ENCODE results near the gene CSRP2. TPM values are rescaled to one million over a fixed set of nuclear protein-coding genes. Genes with fewer than 3 reads are reported as not detected.

Gene CSRP2
- total RNA-seq, 1 donor from 2014 or later = 25.5 TPM

DNA sequence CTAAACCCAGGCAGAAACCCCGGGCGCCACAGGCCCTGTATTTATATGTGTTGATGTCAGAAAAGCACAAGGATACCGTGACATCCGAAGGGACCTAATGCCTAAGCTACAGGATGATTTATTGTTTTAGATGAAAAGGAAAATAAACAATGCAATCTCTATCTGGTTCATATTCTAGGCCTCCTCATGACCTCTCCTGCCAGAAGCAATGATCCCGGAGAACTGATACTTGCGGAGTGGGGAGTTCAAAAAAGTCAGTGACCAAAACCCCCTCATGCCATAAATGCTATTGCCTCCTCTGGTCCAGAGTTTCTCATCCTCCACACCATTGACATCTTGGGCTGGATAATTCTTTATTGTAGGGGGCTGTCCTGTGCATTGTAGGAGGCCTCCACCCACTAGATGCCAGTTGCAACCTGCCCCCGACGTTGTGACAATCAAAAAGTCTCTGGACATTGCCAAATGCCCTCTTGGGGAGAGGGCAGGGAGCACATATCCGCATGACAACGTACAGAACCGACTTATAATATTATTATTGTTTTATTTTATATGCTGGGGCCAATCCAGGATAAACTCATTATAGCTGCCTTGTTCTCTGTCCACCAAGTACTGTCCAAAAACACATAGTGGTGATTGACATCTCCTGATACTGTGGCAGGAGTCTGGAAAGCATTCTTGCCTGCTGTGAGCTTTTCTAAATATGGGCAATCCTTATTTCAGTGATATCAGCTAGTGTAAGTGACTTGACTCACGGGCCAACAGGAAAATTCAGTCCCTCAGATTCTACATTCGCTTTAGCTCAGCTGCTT is 1.1 kb upstream of the CSRP2 start:
- TF ChIP-seq, protein P1, sequence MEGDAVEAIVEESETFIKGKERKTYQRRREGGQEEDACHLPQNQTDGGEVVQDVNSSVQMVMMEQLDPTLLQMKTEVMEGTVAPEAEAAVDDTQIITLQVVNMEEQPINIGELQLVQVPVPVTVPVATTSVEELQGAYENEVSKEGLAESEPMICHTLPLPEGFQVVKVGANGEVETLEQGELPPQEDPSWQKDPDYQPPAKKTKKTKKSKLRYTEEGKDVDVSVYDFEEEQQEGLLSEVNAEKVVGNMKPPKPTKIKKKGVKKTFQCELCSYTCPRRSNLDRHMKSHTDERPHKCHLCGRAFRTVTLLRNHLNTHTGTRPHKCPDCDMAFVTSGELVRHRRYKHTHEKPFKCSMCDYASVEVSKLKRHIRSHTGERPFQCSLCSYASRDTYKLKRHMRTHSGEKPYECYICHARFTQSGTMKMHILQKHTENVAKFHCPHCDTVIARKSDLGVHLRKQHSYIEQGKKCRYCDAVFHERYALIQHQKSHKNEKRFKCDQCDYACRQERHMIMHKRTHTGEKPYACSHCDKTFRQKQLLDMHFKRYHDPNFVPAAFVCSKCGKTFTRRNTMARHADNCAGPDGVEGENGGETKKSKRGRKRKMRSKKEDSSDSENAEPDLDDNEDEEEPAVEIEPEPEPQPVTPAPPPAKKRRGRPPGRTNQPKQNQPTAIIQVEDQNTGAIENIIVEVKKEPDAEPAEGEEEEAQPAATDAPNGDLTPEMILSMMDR (IDR thresholded peaks at IDR 0.05; ENCODE audit: insufficient read depth, low read length, severe bottlenecking) = no peak
- peak overlapping the region; percentile 60 for H3K4me3 ChIP-seq (ENCODE audit: low read depth, low read length)
- peak; percentile 3 for DNase-seq (ENCODE audit: low read depth)
- FAIRE-seq = no peak
- H3K27me3 ChIP-seq (ENCODE audit: control insufficient read depth, insufficient read depth, low read length) = no peaks in the 10 kb centered on the region
- H3K36me3 ChIP-seq (ENCODE audit: control insufficient read depth, insufficient read depth, low read length) = no peaks in the 10 kb centered on the region

GRCh38 chr12:76878099-76878898 is 520 bp downstream of the CSRP2 start:
- Histone ChIP-seq H3K27me3 (ENCODE audit: control insufficient read depth, insufficient read depth, low read length) (no peaks in the 10 kb centered on the region), H3K4me3 (ENCODE audit: low read depth, low read length) (peak overlapping the region; percentile 60), H3K36me3 (ENCODE audit: control insufficient read depth, insufficient read depth, low read length) (no peaks in the 10 kb centered on the region)
- TF ChIP-seq, protein P1 (IDR thresholded peaks at IDR 0.05; ENCODE audit: insufficient read depth, low read length, severe bottlenecking) = peak; percentile 22
- DNase-seq (ENCODE audit: low read depth) (peak; percentile 46), FAIRE-seq (no peak)

DNA sequence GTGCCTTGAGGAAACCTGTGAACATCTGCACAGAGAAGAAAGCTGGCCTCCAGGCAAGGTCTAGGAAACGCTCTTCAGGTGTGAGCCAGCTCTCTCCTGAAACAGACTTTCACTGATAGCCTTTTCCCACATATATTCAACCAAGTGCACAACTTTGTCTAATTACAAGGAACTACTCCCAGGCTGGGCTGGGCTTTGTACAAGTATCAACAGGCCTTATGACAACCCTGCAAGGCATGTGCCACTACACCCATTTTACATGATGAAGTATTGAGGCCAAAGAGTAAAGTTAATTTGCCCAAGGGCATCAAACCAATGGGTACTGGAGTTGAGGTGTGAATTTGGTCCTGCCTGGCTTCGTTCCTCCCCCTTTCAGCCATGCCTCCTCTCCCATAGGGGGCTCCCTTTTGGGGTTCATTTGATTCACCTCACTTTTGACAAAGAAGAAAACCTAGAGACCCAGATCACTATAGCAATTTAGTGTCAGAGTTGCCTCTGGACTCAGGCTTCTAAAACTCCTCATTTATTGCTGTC is 2.1 kb downstream of the CSRP2 start:
- Histone ChIP-seq H3K36me3 (ENCODE audit: control insufficient read depth, insufficient read depth, low read length) (no peaks in the 10 kb centered on the region), H3K27me3 (ENCODE audit: control insufficient read depth, insufficient read depth, low read length) (no peaks in the 10 kb centered on the region), H3K4me3 (ENCODE audit: low read depth, low read length) (no peak overlapping the region)
- peak; percentile 85 for DNase-seq (ENCODE audit: low read depth)
- no peak for FAIRE-seq
- TF ChIP-seq, protein P1 (IDR thresholded peaks at IDR 0.05; ENCODE audit: insufficient read depth, low read length, severe bottlenecking) = no peak

- Histone ChIP-seq H3K4me3 (ENCODE audit: low read depth, low read length) (no peak overlapping the region), H3K27me3 (ENCODE audit: control insufficient read depth, insufficient read depth, low read length) (no peaks in the 10 kb centered on the region), H3K36me3 (ENCODE audit: control insufficient read depth, insufficient read depth, low read length) (no peaks in the 10 kb centered on the region)
- FAIRE-seq (peak; percentile 13), DNase-seq (ENCODE audit: low read depth) (no peak)
- TF ChIP-seq, protein P1 (IDR thresholded peaks at IDR 0.05; ENCODE audit: insufficient read depth, low read length, severe bottlenecking) = no peak
These were observed 4.2 kb downstream of the CSRP2 start for GRCh38 chr12:76874491-76875190.

- H3K36me3 ChIP-seq (ENCODE audit: control insufficient read depth, insufficient read depth, low read length) = no peaks in the 10 kb centered on the region
- no peaks in the 10 kb centered on the region for H3K27me3 ChIP-seq (ENCODE audit: control insufficient read depth, insufficient read depth, low read length)
- H3K4me3 ChIP-seq (ENCODE audit: low read depth, low read length) = no peak overlapping the region
- DNase-seq (ENCODE audit: low read depth) (no peak), FAIRE-seq (no peak)
- TF ChIP-seq, protein P1 (IDR thresholded peaks at IDR 0.05; ENCODE audit: insufficient read depth, low read length, severe bottlenecking) = no peak
These were observed 4.8 kb downstream of the CSRP2 start for GRCh38 chr12:76874027-76874426.

All from bronchial epithelial cell (primary cell).